ENCODE data around the gene IDI1.

DNA sequence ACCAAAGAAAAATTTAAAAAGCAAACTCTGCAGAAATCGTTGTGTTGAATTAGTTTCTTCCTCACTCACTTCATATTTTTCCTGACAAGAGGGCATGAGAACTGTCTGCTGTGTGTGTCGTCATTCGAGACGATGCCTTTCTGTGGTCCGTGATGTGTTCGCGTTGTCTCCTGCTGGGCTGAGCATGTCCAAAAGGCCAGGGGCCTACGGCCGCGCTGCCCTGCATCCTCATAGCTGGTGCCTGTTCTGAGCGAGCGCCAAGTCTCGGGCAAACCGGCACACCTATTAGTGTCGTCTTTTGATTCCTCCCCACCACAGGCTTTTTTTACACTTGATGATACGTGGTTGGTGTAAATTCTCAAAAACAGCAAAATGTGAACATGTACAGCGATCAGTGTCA, 34.7 kb upstream of the IDI1 start:
- TF ChIP-seq EZH2 (IDR thresholded peaks at IDR 0.05; ENCODE audit: insufficient read depth, poor library complexity, severe bottlenecking) (no peak), EZH2phosphoT487 (IDR thresholded peaks at IDR 0.05; ENCODE audit: insufficient read depth, low read depth) (no peak)
